Gastrocnemius medialis (tissue), 4 donors: ENCODE measurements around the gene SARM1. TPM values are rescaled to one million over a fixed set of nuclear protein-coding genes. Genes with fewer than 3 reads are reported as not detected.

Experiments used
- ATAC-seq, 2 donors: fragments of 150-250 bp; one replicate each; pipeline ENCODE4 v1.9.1; 2016
- DNase-seq, 2 donors: peaks; one replicate each; pipeline ENCODE4 v3.0.0-alpha.2; 2019
- H3K27ac ChIP-seq, 4 donors: fragments of 200-600 bp; sonication (generic); 1 replicate in 1 of 4; 2 replicates in 3 of 4; pipeline ENCODE4 v1.5.1; 2016 to 2018; ENCODE audit warnings: mild to moderate bottlenecking in 2 of 4, moderate library complexity in 1 of 4
- H3K27me3 ChIP-seq, 3 donors: fragments of 200-600 bp; sonication (generic) in 2 of 3; 1 replicate in 1 of 3; 2 replicates in 2 of 3; pipeline versions ENCODE4 v1.5.1 to v1.6.0; 2016 to 2019; ENCODE audit warnings: mild to moderate bottlenecking in 1 of 3, moderate library complexity in 1 of 3
- H3K36me3 ChIP-seq, 2 donors: fragments of 200-600 bp; sonication (generic) in 1 of 2; one replicate each; pipeline ENCODE4 v1.5.1; 2017 to 2018
- H3K4me1 ChIP-seq, 2 donors: fragments of 200-600 bp; sonication (generic) in 1 of 2; one replicate each; pipeline ENCODE4 v1.5.1; 2016 to 2017; ENCODE audit warnings: mild to moderate bottlenecking in 2 of 2
- H3K4me3 ChIP-seq, 4 donors: fragments of 200-600 bp; sonication (generic) in 3 of 4; 1 replicate in 1 of 4; 2 replicates in 3 of 4; pipeline ENCODE4 v1.5.1; 2016 to 2019; ENCODE audit warnings: mild to moderate bottlenecking in 2 of 4
- H3K9me3 ChIP-seq, 3 donors: fragments of 200-600 bp; sonication (generic) in 2 of 3; 1 replicate in 1 of 3; 2 replicates in 2 of 3; pipeline ENCODE4 v1.5.1; 2016 to 2019
- CTCF ChIP-seq, 5 experiments: fragments of 450-650 bp in 3 of 5; fragments of 200-600 bp in 2 of 5; sonication (generic) in 2 of 5; IDR thresholded peaks in 4 of 5; conservative IDR thresholded peaks in 1 of 5; 1 replicate in 4 of 5; 2 replicates in 1 of 5; pipeline ENCODE4 v1.5.1; 2016 to 2019; ENCODE audit warnings: antibody characterized with exemption in 5 of 5, mild to moderate bottlenecking in 3 of 5, moderate library complexity in 3 of 5
- POLR2A ChIP-seq, 2 donors: fragments of 450-650 bp; IDR thresholded peaks; one replicate each; pipeline ENCODE4 v1.6.1; 2017; ENCODE audit warnings: antibody characterized with exemption in 2 of 2, mild to moderate bottlenecking in 2 of 2, moderate library complexity in 2 of 2
- in situ Hi-C, 4 donors: fragments of 200-750 bp; cut with MboI; loops; one replicate each; pipeline versions ENCODE4 v1.15.0 to v1.8.0; 2017; ENCODE audit warnings: low sequenced_read_pairs in 4 of 4
- intact Hi-C: fragments of 100-400 bp; cut with DNase I; formaldehyde crosslinking; loops from one replicate; pipeline ENCODE4 v1.15.1; 2023; ENCODE audit warnings: low total_unique reads
- total RNA-seq, 4 donors: library from RNA; depleted of rRNA; stranded (reverse); fragments of >200 nt; gene quantifications; one replicate each; pipeline versions ENCODE4 v1.1.0 to v1.2.3, GENCODE V29; 2016

Gene SARM1
- total RNA-seq, 4 donors from 2014 or later = 0.78 to 1.9 (median 1.7) TPM

- TF ChIP-seq CTCF (IDR thresholded peaks at IDR 0.05 in 4 of 5, conservative IDR thresholded peaks at IDR 0.05 in 1 of 5) (no peak), POLR2A (IDR thresholded peaks at IDR 0.05) (no peak)
- Histone ChIP-seq H3K4me3 (peak overlapping the region; percentile 12 to 50 (median 26)), H3K36me3 (no peaks in the 10 kb centered on the region), H3K27me3 (peaks cover 0 to 3% (median 0%) of the 10 kb centered on the region in 3 donors), H3K9me3 (no peaks in the 10 kb centered on the region), H3K4me1 (no peaks in the 10 kb centered on the region), H3K27ac (no peak overlapping the region)
- no peak for DNase-seq
- intact Hi-C loops = no loop called here
- no peak for ATAC-seq
- in situ Hi-C loops = no loop called here
These were observed 13.5 kb downstream of the SARM1 start for GRCh38 chr17:28385037-28385400.

DNA sequence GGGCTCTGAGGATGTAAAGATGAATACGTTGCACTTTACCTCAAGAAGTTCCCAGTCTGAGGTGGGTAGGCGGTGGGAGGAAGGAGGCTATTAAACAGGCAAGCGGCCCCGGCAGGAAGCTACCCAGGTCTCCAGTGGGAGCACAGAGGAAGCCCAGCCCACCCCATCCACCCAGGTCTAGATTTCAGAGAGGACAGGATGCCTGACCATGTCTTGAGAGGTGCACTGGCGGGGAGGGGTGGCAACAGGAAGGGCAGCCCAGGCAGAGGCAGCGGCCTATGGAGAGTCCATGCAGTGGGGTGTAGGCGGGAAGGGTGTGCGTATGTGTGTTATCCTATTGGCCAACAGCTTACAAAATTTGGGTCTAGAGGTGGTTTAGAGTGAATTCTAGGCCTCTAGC is 13.9 kb downstream of the SARM1 start:
- Histone ChIP-seq H3K36me3 (no peaks in the 10 kb centered on the region), H3K27ac (no peak overlapping the region), H3K27me3 (peaks cover 0 to 3% (median 0%) of the 10 kb centered on the region in 3 donors), H3K4me1 (no peaks in the 10 kb centered on the region), H3K4me3 (peak overlapping the region in 1 of 4 donors; percentile 50), H3K9me3 (no peaks in the 10 kb centered on the region)
- TF ChIP-seq CTCF (IDR thresholded peaks at IDR 0.05 in 4 of 5, conservative IDR thresholded peaks at IDR 0.05 in 1 of 5) = no peak
- intact Hi-C loops = no loop called here
- ATAC-seq = no peak
- in situ Hi-C loops = no loop called here
- no peak for DNase-seq

- ATAC-seq (no peak), DNase-seq (no peak)
- Histone ChIP-seq H3K9me3 (no peaks in the 10 kb centered on the region), H3K4me1 (no peaks in the 10 kb centered on the region), H3K4me3 (no peak overlapping the region), H3K27me3 (peaks cover 0 to 3% (median 0%) of the 10 kb centered on the region in 3 donors), H3K36me3 (no peaks in the 10 kb centered on the region), H3K27ac (no peak overlapping the region)
- in situ Hi-C loops (no loop called here), intact Hi-C loops (no loop called here)
- TF ChIP-seq POLR2A (IDR thresholded peaks at IDR 0.05) (no peak), CTCF (IDR thresholded peaks at IDR 0.05 in 4 of 5, conservative IDR thresholded peaks at IDR 0.05 in 1 of 5) (no peak)
These were observed 14.9 kb downstream of the SARM1 start for GRCh38 chr17:28386391-28386790.

DNA sequence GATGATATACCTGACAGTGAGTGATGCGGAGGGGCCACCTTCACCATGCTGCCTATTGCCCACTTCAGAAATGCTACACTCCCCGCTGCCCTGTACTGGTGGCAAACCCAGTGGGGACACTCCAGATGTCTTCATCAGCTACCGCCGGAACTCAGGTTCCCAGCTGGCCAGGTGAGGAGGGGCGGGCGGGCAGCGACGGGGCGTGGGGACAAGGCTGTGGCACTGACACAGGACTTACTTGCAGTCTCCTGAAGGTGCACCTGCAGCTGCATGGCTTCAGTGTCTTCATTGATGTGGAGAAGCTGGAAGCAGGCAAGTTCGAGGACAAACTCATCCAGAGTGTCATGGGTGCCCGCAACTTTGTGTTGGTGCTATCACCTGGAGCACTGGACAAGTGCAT is 16.6 kb downstream of the SARM1 start:
- intact Hi-C loops = no loop called here
- no peak for ATAC-seq
- H3K36me3 ChIP-seq = no peaks in the 10 kb centered on the region

More for the DNA sequence above, 16.6 kb downstream of the SARM1 start:
- Histone ChIP-seq H3K27me3 (no peaks in the 10 kb centered on the region), H3K27ac (no peak overlapping the region), H3K4me3 (no peak overlapping the region), H3K4me1 (no peaks in the 10 kb centered on the region), H3K9me3 (no peaks in the 10 kb centered on the region)
- no peak for TF ChIP-seq POLR2A (IDR thresholded peaks at IDR 0.05)
- no peak for TF ChIP-seq CTCF (IDR thresholded peaks at IDR 0.05 in 4 of 5, conservative IDR thresholded peaks at IDR 0.05 in 1 of 5)
- in situ Hi-C loops = no loop called here
- no peak for DNase-seq
